Esophagus squamous epithelium (tissue), 4 donors: ENCODE data around the gene NFU1.

Source experiments
- POLR2A ChIP-seq, 4 donors: fragments of 450-650 bp; IDR thresholded peaks; one replicate each; pipeline ENCODE4 v1.6.1; 2017; ENCODE audit warnings: antibody characterized with exemption in 4 of 4, mild to moderate bottlenecking in 4 of 4, moderate library complexity in 3 of 4
- TF ChIP-seq, protein P1 (sequence below), 6 experiments: fragments of 450-650 bp in 4 of 6; fragments of 200-600 bp in 2 of 6; sonication (generic) in 2 of 6; IDR thresholded peaks; one replicate each; pipeline ENCODE4 v1.5.1; 2016 to 2019; ENCODE audit warnings: antibody characterized with exemption in 6 of 6, mild to moderate bottlenecking in 4 of 6, moderate library complexity in 4 of 6

GRCh38 chr2:69424419-69424818, 12.8 kb downstream of the NFU1 start:
- TF ChIP-seq POLR2A (IDR thresholded peaks at IDR 0.05) = no peak
- TF ChIP-seq, protein P1, sequence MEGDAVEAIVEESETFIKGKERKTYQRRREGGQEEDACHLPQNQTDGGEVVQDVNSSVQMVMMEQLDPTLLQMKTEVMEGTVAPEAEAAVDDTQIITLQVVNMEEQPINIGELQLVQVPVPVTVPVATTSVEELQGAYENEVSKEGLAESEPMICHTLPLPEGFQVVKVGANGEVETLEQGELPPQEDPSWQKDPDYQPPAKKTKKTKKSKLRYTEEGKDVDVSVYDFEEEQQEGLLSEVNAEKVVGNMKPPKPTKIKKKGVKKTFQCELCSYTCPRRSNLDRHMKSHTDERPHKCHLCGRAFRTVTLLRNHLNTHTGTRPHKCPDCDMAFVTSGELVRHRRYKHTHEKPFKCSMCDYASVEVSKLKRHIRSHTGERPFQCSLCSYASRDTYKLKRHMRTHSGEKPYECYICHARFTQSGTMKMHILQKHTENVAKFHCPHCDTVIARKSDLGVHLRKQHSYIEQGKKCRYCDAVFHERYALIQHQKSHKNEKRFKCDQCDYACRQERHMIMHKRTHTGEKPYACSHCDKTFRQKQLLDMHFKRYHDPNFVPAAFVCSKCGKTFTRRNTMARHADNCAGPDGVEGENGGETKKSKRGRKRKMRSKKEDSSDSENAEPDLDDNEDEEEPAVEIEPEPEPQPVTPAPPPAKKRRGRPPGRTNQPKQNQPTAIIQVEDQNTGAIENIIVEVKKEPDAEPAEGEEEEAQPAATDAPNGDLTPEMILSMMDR (IDR thresholded peaks at IDR 0.05) = no peak
